ENCODE results near the gene SLCO2A1.

The SLCO2A1 gene

GRCh38 chr3:133972156-133972555, 57.6 kb downstream of the SLCO2A1 start:
- TF ChIP-seq CTCF (IDR thresholded peaks at IDR 0.05): no peak

- TF ChIP-seq CTCF (IDR thresholded peaks at IDR 0.05): no peak
Observed at GRCh38 chr3:133970916-133971315, 58.8 kb downstream of the SLCO2A1 start.

- no peak for TF ChIP-seq CTCF (IDR thresholded peaks at IDR 0.05)
Observed at GRCh38 chr3:133970339-133970738, 59.4 kb downstream of the SLCO2A1 start.

GRCh38 chr3:133967992-133968892, 61.5 kb downstream of the SLCO2A1 start:
- no peak for TF ChIP-seq CTCF (IDR thresholded peaks at IDR 0.05)

- TF ChIP-seq CTCF (IDR thresholded peaks at IDR 0.05): no peak
Observed at GRCh38 chr3:133966954-133967353, 62.8 kb downstream of the SLCO2A1 start.

- no peak for TF ChIP-seq CTCF (IDR thresholded peaks at IDR 0.05)
Observed at GRCh38 chr3:133965906-133966305, 63.8 kb downstream of the SLCO2A1 start.

- TF ChIP-seq CTCF (IDR thresholded peaks at IDR 0.05): no peak
Observed at GRCh38 chr3:133965013-133965570, 64.6 kb downstream of the SLCO2A1 start.
